ENCODE measurements around the gene IRF1. TPM values are rescaled to one million over a fixed set of nuclear protein-coding genes. Genes with fewer than 3 reads are reported as not detected.

The IRF1 gene
- total RNA-seq, 1 donor: 24.6 TPM

- peak overlapping the region; percentile 77 for H3K4me3 ChIP-seq (ENCODE audit: low read depth, low read length)
- TF ChIP-seq CTCF (IDR thresholded peaks at IDR 0.05; ENCODE audit: insufficient read depth, low read length): no peak
- peak; percentile 47 for DNase-seq (ENCODE audit: low read depth)
Measured at GRCh38 chr5:132489871-132490483, 596 bp downstream of the IRF1 start.

GRCh38 chr5:132489051-132489770, 1.4 kb downstream of the IRF1 start:
- peak overlapping the region; percentile 77 for H3K4me3 ChIP-seq (ENCODE audit: low read depth, low read length)
- DNase-seq (ENCODE audit: low read depth): no peak
- TF ChIP-seq CTCF (IDR thresholded peaks at IDR 0.05; ENCODE audit: insufficient read depth, low read length): no peak

GRCh38 chr5:132488590-132488989, 2.0 kb downstream of the IRF1 start:
- DNase-seq (ENCODE audit: low read depth): no peak
- no peak for TF ChIP-seq CTCF (IDR thresholded peaks at IDR 0.05; ENCODE audit: insufficient read depth, low read length)
- peak overlapping the region; percentile 77 for H3K4me3 ChIP-seq (ENCODE audit: low read depth, low read length)

GRCh38 chr5:132487841-132488555, 2.6 kb downstream of the IRF1 start:
- DNase-seq (ENCODE audit: low read depth): no peak
- no peak for TF ChIP-seq CTCF (IDR thresholded peaks at IDR 0.05; ENCODE audit: insufficient read depth, low read length)
- H3K4me3 ChIP-seq (ENCODE audit: low read depth, low read length): peak overlapping the region; percentile 77

- no peak for DNase-seq (ENCODE audit: low read depth)
- H3K4me3 ChIP-seq (ENCODE audit: low read depth, low read length): no peak overlapping the region
- TF ChIP-seq CTCF (IDR thresholded peaks at IDR 0.05; ENCODE audit: insufficient read depth, low read length): no peak
Measured at GRCh38 chr5:132487095-132487428, 3.5 kb downstream of the IRF1 start.

- no peak for TF ChIP-seq CTCF (IDR thresholded peaks at IDR 0.05; ENCODE audit: insufficient read depth, low read length)
- no peak overlapping the region for H3K4me3 ChIP-seq (ENCODE audit: low read depth, low read length)
- DNase-seq (ENCODE audit: low read depth): no peak
Measured at GRCh38 chr5:132486318-132487094, 4.1 kb downstream of the IRF1 start.
